ENCODE data around the gene HRAS.
A peak's percentile ranks its signal among the peaks of the same experiment; 100 is the strongest.

HRAS gene

DNA sequence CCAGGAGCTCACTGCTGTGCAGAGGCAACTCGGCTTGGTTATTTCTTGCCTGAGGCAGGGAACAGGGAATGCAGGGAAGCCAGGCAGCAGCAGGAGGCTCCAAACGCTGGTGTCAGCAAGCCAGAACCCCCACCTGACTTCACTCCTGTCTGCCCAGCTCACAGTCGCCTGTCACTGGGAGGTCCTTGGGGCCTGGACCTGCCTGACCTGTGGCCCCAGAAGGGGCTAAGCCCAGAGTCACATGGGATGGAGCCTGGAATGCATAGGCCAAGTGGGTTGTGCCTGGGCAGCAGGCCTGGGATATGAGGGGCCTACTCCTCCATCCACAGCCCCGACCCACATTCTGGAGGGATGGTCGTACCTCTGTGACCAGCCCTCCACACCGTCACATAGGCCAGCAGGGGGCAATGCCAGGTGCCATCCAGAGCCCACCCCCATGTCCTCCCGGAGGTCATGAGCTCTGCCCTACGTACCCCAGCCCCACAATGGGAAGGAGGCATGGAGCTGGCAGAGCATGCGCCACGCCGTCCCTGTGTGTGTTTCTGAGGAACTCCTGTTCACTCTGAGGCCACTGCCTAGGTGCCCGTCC is 30.6 kb upstream of the HRAS start:
- 72 to 84% methylated on average over 10 to 11 of the region's 12 CpGs for WGBS, 2 experiments (ENCODE audit: insufficient coverage in 2 of 2)
- Histone ChIP-seq H3K27ac (ENCODE audit: low read depth, low read length, severe bottlenecking) (no peak overlapping the region), H3K9me3 (ENCODE audit: control insufficient read depth, low read length) (no peaks in the 10 kb centered on the region), H3K4me1 (ENCODE audit: control insufficient read depth, insufficient read depth, low read length, poor library complexity, severe bottlenecking) (no peaks in the 10 kb centered on the region), H3K4me3 (ENCODE audit: extremely low read depth, insufficient read depth, low read length, poor library complexity, severe bottlenecking) (no peak overlapping the region), H3K36me3 (ENCODE audit: control insufficient read depth, insufficient read depth, low read length) (no peaks in the 10 kb centered on the region)

DNA sequence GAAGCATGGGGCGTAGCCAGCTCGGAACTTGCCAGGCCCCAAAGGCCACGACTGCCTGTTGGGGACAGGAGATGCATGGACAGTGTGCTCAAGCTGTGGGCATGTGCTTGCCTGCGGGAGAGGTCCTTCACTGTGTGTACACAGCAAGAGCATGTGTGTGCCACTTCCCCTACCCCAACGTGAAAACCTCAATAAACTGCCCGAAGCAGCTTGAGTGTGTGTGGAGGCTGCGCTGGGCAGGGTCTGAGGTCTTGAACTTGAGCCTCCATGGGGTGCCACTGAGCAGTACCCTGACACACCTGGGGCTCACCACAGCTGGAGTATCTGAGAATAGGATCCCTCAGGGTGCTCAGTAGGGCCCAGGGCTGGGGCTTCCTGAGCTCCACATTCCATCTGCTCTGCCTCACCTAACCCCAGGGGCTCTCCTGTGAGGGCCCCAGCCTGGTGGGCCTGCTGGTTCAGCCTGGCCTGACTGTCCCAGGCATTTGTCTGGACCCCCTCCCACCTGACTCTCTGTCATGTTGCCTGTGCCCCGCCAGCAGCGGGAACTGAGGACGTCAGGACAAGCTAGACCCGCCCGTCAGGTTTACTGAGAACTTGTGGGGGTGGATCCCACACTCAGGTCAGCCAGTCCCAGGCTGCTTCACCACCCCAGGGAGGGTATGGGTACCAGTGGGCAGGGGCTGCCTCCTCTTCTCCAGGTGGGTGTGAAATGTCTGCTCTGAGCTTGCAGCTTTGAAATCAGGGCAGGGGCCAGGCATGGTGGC is 28.6 kb upstream of the HRAS start:
- H3K9me3 ChIP-seq (ENCODE audit: control insufficient read depth, low read length) = no peaks in the 10 kb centered on the region
- no peaks in the 10 kb centered on the region for H3K4me1 ChIP-seq (ENCODE audit: control insufficient read depth, insufficient read depth, low read length, poor library complexity, severe bottlenecking)
- H3K27ac ChIP-seq (ENCODE audit: low read depth, low read length, severe bottlenecking) = no peak overlapping the region
- no peaks in the 10 kb centered on the region for H3K36me3 ChIP-seq (ENCODE audit: control insufficient read depth, insufficient read depth, low read length)
- no peak overlapping the region for H3K4me3 ChIP-seq (ENCODE audit: extremely low read depth, insufficient read depth, low read length, poor library complexity, severe bottlenecking)
- WGBS, 2 experiments (ENCODE audit: insufficient coverage in 2 of 2) = 91 to 94% methylated on average over 6 to 12 of the region's 12 CpGs

DNA sequence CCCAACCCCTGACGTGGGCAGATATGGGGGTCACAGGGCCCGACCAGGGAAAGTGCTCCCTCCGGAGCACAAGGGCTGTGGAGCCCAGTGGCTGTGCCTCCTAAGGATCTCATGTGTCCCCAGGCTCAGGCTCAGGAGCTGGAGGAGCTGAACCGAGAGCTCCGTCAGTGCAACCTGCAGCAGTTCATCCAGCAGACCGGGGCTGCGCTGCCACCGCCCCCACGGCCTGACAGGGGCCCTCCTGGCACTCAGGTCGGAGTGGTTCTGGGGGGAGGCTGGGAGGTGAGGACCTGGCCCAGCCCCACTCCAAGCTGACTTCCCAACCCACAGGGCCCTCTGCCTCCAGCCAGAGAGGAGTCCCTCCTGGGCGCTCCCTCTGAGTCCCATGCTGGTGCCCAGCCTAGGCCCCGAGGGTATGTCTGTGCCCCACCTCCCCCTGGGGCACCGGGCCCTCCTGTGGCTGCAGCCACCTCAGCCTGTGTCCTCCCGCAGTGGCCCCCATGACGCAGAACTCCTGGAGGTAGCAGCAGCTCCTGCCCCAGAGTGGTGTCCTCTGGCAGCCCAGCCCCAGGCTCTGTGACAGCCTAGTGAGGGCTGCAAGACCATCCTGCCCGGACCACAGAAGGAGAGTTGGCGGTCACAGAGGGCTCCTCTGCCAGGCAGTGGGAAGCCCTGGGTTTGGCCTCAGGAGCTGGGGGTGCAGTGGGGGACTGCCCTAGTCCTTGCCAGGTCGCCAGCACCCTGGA is 27.9 kb upstream of the HRAS start:
- H3K36me3 ChIP-seq (ENCODE audit: control insufficient read depth, insufficient read depth, low read length) = no peaks in the 10 kb centered on the region
- no peaks in the 10 kb centered on the region for H3K4me1 ChIP-seq (ENCODE audit: control insufficient read depth, insufficient read depth, low read length, poor library complexity, severe bottlenecking)
- 90 to 93% methylated on average over 15 to 16 of the region's 18 CpGs for WGBS, 2 experiments (ENCODE audit: insufficient coverage in 2 of 2)
- no peaks in the 10 kb centered on the region for H3K9me3 ChIP-seq (ENCODE audit: control insufficient read depth, low read length)
- H3K27ac ChIP-seq (ENCODE audit: low read depth, low read length, severe bottlenecking) = no peak overlapping the region
- H3K4me3 ChIP-seq (ENCODE audit: extremely low read depth, insufficient read depth, low read length, poor library complexity, severe bottlenecking) = no peak overlapping the region

DNA sequence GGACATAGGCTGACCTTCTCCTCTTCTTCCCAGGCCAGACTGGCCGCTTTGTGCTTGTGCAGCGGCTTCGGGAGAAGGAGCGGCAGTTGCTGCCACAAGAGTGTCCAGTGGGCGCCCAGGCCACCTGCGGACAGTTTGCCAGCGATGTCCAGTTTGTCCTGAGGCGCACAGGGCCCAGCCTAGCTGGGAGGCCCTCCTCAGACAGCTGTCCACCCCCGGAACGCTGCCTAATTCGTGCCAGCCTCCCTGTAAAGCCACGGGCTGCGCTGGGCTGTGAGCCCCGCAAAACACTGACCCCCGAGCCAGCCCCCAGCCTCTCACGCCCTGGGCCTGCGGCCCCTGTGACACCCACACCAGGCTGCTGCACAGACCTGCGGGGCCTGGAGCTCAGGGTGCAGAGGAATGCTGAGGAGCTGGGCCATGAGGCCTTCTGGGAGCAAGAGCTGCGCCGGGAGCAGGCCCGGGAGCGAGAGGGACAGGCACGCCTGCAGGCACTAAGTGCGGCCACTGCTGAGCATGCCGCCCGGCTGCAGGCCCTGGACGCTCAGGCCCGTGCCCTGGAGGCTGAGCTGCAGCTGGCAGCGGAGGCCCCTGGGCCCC is 26.8 kb upstream of the HRAS start:
- no peaks in the 10 kb centered on the region for H3K36me3 ChIP-seq (ENCODE audit: control insufficient read depth, insufficient read depth, low read length)
- H3K27ac ChIP-seq (ENCODE audit: low read depth, low read length, severe bottlenecking) = no peak overlapping the region
- no peak overlapping the region for H3K4me3 ChIP-seq (ENCODE audit: extremely low read depth, insufficient read depth, low read length, poor library complexity, severe bottlenecking)
- no peaks in the 10 kb centered on the region for H3K4me1 ChIP-seq (ENCODE audit: control insufficient read depth, insufficient read depth, low read length, poor library complexity, severe bottlenecking)
- WGBS, 2 experiments (ENCODE audit: insufficient coverage in 2 of 2) = 93 to 94% methylated on average over 26 to 29 of the region's 29 CpGs
- no peaks in the 10 kb centered on the region for H3K9me3 ChIP-seq (ENCODE audit: control insufficient read depth, low read length)

DNA sequence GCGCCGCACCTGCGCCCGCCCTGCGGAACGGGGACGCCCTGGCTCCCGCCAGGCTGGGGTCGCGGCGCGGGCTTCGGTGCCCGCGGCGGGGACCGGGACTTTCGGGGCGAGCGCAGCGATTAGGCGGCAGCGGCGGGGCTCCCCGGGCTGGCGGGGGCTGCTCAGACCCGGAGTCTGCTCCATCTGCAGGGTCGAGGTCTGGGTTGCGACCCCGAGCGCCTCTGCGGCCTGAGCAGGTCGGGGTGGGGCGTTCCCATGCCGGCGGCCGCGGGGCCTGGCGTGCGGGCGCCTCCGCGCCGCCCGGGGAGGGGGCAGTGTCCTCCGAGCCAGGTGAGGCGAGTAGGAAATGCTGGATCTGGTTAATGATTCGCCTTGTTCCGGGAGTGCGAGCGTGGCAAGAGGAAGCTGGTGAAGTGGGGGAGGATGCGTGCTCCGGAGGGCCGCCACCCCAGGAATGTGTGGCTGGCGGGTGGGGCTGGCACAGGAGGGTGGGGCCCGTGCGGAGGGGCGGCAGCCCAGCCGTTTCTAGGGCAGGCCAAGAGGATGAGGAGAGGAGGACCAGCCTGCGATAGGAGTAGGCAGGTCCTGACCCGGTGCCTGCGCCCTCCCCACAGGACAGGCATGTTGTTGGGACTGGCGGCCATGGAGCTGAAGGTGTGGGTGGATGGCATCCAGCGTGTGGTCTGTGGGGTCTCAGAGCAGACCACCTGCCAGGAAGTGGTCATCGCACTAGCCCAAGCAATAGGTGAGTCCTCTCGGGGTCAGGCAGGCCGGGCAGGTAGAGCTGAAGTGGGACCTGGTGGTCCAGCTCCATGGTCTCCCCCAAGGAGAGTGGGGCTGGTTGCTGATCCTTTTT is 26.0 kb upstream of the HRAS start:
- H3K9me3 ChIP-seq (ENCODE audit: control insufficient read depth, low read length) = no peaks in the 10 kb centered on the region
- H3K27ac ChIP-seq (ENCODE audit: low read depth, low read length, severe bottlenecking) = no peak overlapping the region
- WGBS, 2 experiments (ENCODE audit: insufficient coverage in 2 of 2) = 12 to 22% methylated on average over 30 to 53 of the region's 67 CpGs
- no peaks in the 10 kb centered on the region for H3K4me1 ChIP-seq (ENCODE audit: control insufficient read depth, insufficient read depth, low read length, poor library complexity, severe bottlenecking)
- H3K4me3 ChIP-seq (ENCODE audit: extremely low read depth, insufficient read depth, low read length, poor library complexity, severe bottlenecking) = peak overlapping the region; percentile 63
- H3K36me3 ChIP-seq (ENCODE audit: control insufficient read depth, insufficient read depth, low read length) = no peaks in the 10 kb centered on the region

DNA sequence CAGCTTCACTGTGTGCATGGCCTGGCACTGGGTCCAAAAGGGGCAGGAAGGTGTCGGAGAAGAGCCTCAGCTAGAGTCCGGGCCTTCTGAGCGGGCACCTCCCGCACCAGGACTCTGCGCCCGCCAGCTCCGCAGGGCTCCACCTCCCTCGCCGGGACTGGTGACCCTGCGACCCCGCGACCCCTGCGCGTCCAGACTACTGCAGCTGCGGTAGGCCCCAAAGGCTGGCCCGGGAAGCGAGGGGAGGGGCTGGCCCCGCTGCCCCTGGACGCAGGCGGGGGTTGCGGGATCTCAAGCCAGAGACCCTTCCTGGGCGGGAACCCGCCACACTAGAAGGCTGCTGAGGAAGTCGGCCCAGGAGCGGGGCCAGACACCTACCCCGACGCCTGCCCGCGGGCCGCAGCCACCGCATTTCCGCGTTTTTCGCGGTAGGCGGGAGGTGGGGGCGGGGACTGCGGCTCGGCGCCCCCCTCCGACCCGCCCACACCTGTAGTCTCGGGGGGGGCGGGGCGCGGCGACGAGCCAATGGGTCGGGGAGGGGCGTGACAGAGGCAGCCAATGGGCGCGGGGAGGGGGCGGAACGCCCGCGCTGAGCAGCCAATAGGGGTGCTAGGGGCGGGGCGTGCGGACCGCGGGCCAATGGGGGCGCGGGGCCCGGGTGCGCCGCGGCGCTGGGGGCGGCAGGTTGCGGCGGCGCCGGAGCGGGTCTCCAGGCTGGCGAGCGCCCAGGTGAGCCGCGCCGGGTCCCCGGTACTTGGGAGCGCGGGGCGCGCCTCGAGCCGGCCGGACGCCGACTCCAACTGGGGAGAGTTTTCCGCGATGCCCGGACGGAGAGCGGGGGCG is 25.1 kb upstream of the HRAS start, which contains the start of the genes LMNTD2 and RASSF7:
Gene LMNTD2, minus strand, starts transcription at position 434 of the 843 bp plus-strand sequence. Its CDS starts 22 bp downstream, at position 412.
Gene RASSF7, plus strand, starts transcription at position 666 of the 843 bp plus-strand sequence. CDS start 799 bp downstream, outside the sequence.
- H3K4me3 ChIP-seq (ENCODE audit: extremely low read depth, insufficient read depth, low read length, poor library complexity, severe bottlenecking) = peak within 1 kb of the TSS; percentile 63
- no peaks in the 10 kb centered on the region for H3K9me3 ChIP-seq (ENCODE audit: control insufficient read depth, low read length)
- WGBS, 2 experiments (ENCODE audit: insufficient coverage in 2 of 2) = 3 to 4% methylated on average over 64 to 67 of the region's 95 CpGs
- H3K36me3 ChIP-seq (ENCODE audit: control insufficient read depth, insufficient read depth, low read length) = no peaks in the 10 kb centered on the region
- H3K4me1 ChIP-seq (ENCODE audit: control insufficient read depth, insufficient read depth, low read length, poor library complexity, severe bottlenecking) = no peaks in the 10 kb centered on the region
- H3K27ac ChIP-seq (ENCODE audit: low read depth, low read length, severe bottlenecking) = no peak within 1 kb of the TSS

DNA sequence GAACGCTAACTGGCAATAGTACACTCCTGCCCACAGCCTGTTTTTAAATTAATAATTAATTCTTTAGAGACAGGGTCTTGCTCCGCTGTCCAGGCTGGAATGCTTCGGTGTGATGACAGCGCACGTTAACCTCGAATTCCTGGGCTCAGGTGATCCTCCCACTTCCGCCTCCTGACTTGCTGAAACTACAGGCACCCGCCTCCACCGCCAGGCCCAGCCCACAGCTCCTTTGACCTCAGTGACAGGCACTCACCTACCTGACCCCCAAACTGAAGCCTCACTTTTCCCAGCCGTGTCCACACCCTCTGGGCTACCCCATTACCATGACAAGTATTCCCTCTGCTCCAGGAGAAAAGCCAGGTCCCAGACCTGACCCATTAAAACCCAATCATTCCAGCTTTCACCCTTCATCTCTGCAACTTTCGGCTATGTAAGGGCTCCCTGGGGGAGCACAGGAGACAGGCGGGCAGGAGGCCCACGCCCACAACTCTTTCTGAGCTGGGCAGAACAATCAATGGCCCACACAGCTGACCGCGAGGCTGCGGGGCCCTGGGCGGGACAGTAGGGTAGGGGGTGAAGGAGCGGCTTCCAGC is 24.4 kb upstream of the HRAS start:
- H3K4me1 ChIP-seq (ENCODE audit: control insufficient read depth, insufficient read depth, low read length, poor library complexity, severe bottlenecking) = no peaks in the 10 kb centered on the region
- H3K27ac ChIP-seq (ENCODE audit: low read depth, low read length, severe bottlenecking) = no peak overlapping the region
- H3K4me3 ChIP-seq (ENCODE audit: extremely low read depth, insufficient read depth, low read length, poor library complexity, severe bottlenecking) = peak overlapping the region; percentile 63
- WGBS, 2 experiments (ENCODE audit: insufficient coverage in 2 of 2) = 72 to 73% methylated on average over 17 of the region's 18 CpGs
- H3K9me3 ChIP-seq (ENCODE audit: control insufficient read depth, low read length) = no peaks in the 10 kb centered on the region
- H3K36me3 ChIP-seq (ENCODE audit: control insufficient read depth, insufficient read depth, low read length) = no peaks in the 10 kb centered on the region

DNA sequence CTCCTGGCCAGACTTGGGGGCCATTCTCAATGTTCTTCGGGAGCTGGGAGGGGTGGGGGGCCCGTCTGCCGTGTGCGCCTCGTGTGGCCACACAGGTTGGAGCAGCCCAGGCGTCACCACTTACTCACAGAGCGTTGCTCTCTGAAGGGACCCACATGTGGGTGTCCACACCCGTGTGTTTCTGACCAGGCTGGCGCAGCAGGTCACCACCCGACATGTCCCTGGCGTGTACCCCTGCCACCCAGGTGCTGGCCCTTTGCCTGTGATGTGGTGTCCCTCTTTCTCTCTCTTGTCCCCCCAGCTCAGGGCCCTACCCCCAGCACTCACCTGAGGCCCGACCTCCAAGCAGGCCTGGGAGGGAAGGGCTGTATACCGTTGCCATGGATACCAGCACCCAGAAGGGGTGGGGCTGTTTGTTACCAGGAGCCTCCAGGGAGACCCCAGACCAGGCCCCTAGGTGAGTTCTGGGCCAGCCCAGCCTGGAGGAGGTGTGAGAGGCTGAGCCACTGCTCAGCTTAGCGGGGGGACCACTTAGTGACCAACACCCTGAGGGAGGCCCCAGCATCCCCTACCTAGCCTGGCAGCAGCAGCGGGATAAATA is 23.7 kb upstream of the HRAS start:
- Histone ChIP-seq H3K9me3 (ENCODE audit: control insufficient read depth, low read length) (no peaks in the 10 kb centered on the region), H3K4me1 (ENCODE audit: control insufficient read depth, insufficient read depth, low read length, poor library complexity, severe bottlenecking) (no peaks in the 10 kb centered on the region), H3K4me3 (ENCODE audit: extremely low read depth, insufficient read depth, low read length, poor library complexity, severe bottlenecking) (no peak overlapping the region), H3K36me3 (ENCODE audit: control insufficient read depth, insufficient read depth, low read length) (no peaks in the 10 kb centered on the region), H3K27ac (ENCODE audit: low read depth, low read length, severe bottlenecking) (no peak overlapping the region)
- 83 to 92% methylated on average over 10 to 15 of the region's 15 CpGs for WGBS, 2 experiments (ENCODE audit: insufficient coverage in 2 of 2)

DNA sequence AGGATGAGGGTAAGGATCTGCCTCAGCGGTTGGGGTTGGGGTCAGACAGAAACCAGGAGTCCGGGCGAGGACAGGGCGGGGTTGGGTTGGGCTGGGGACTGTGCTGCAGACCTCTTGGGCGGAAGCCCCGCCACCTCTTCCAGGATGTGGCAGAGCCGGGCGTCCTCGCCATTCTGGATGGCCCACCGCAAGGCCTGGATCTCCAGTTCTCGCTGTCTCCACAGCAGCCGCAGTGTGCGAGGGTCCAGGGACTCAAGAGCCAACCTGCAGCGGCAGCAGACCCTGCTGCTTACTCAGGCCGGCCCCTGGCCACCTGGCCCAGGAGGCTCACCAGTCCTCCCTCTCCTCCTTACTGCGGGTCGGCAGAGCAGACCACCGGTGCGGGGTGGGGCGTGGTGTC is 23.1 kb upstream of the HRAS start:
- 92 to 94% methylated on average over 17 to 20 of the region's 20 CpGs for WGBS, 2 experiments (ENCODE audit: insufficient coverage in 2 of 2)
- no peaks in the 10 kb centered on the region for H3K36me3 ChIP-seq (ENCODE audit: control insufficient read depth, insufficient read depth, low read length)
- no peaks in the 10 kb centered on the region for H3K4me1 ChIP-seq (ENCODE audit: control insufficient read depth, insufficient read depth, low read length, poor library complexity, severe bottlenecking)
- no peak overlapping the region for H3K4me3 ChIP-seq (ENCODE audit: extremely low read depth, insufficient read depth, low read length, poor library complexity, severe bottlenecking)
- H3K27ac ChIP-seq (ENCODE audit: low read depth, low read length, severe bottlenecking) = no peak overlapping the region
- no peaks in the 10 kb centered on the region for H3K9me3 ChIP-seq (ENCODE audit: control insufficient read depth, low read length)

Data from mesodermal cell (in vitro differentiated cells).